RWPE1 (cell line): Measurements from ENCODE around the gene OR5A2.

ENCODE experiments used
- CTCF ChIA-PET: fragments of 350-600 bp; sonication (Branson Sonifier 250); formaldehyde crosslinking; extraction: SDS; loops from one replicate; lab custom pipeline; 2021; lab: Yijun Ruan, JAX
- POLR2A ChIA-PET: fragments of 400-600 bp; formaldehyde crosslinking; extraction: SDS; loops from one replicate; lab custom pipeline; 2020; ENCODE audit warnings: antibody characterized with exemption; ENCODE audit not compliant: low non-redundant PET; lab: Yijun Ruan, JAX
- DNase-seq: peaks from one replicate; pipeline ENCODE4 v3.0.0; 2012; ENCODE audit warnings: low spot score
- H3K27ac ChIP-seq: fragments of 450-650 bp; 2 replicates; pipeline ENCODE4 v1.5.1; 2017
- CTCF ChIP-seq: fragments of 450-650 bp; conservative IDR thresholded peaks from 2 replicates; pipeline ENCODE4 v1.5.1; 2017; ENCODE audit warnings: low read depth, mild to moderate bottlenecking

The OR5A2 gene

GRCh38 chr11:59426361-59427067 is at the start of gene OR5A2:
Gene OR5A2, minus strand, starts transcription at chr11:59426413. Its CDS starts 3,460 bp downstream, at chr11:59422953.
- ChIA-PET POLR2A (no interaction called here), CTCF (interaction anchor here (0.6 kb wide), 1 partner anchor 220 kb away, joined by 3 read pairs; no protein-coding TSS in a partner anchor)
- H3K27ac ChIP-seq, result no peak within 1 kb of the TSS
- no peak for TF ChIP-seq CTCF
- no peak for DNase-seq

- no peak for TF ChIP-seq CTCF
- POLR2A ChIA-PET, result no interaction called here
- CTCF ChIA-PET, result no interaction called here
- DNase-seq, result no peak
- no peak overlapping the region for H3K27ac ChIP-seq
Observed at GRCh38 chr11:59475176-59475575, 49.0 kb upstream of the OR5A2 start.

- no peak within 1 kb of the TSS for H3K27ac ChIP-seq
- ChIA-PET CTCF (interaction anchor here (1.0 kb wide), 1 partner anchor 23 kb away, joined by 3 read pairs; no protein-coding TSS in a partner anchor), POLR2A (no interaction called here)
- DNase-seq, result no peak
- no peak for TF ChIP-seq CTCF
Observed at GRCh38 chr11:59473015-59473414, 46.8 kb upstream of the OR5A2 start, which contains the start of gene OR4D10. Gene OR4D10, plus strand, starts transcription at chr11:59473315. Its CDS starts 4,115 bp downstream, at chr11:59477430.

GRCh38 chr11:59463190-59463641 is 37.0 kb upstream of the OR5A2 start:
- POLR2A ChIA-PET, result no interaction called here
- H3K27ac ChIP-seq, result no peak overlapping the region
- CTCF ChIA-PET, result interaction anchor here (0.7 kb wide), 1 partner anchor 59 kb away, joined by 3 read pairs; no protein-coding TSS in a partner anchor
- no peak for DNase-seq
- no peak for TF ChIP-seq CTCF

GRCh38 chr11:59459916-59460315 is 33.7 kb upstream of the OR5A2 start:
- POLR2A ChIA-PET, result no interaction called here
- CTCF ChIA-PET, result no interaction called here
- TF ChIP-seq CTCF, result no peak
- no peak overlapping the region for H3K27ac ChIP-seq
- no peak for DNase-seq

- no peak for DNase-seq
- TF ChIP-seq CTCF, result no peak
- no peak within 1 kb of the TSS for H3K27ac ChIP-seq
- ChIA-PET POLR2A (no interaction called here), CTCF (no interaction called here)
Observed at GRCh38 chr11:59456661-59457060, 30.4 kb upstream of the OR5A2 start, which contains the start of gene OR4D6. Gene OR4D6, plus strand, starts transcription at chr11:59456961. Its CDS starts 0 bp downstream, at chr11:59456961.
